Stimulated activated CD8-positive, alpha-beta memory T cell treated with anti-CD3 and anti-CD28 coated beads, Interleukin-12 subunit alpha, Interleukin-12 subunit beta, amount 100 ng/mL, for 24 hours (primary cell): ENCODE measurements around the gene OGDHL.

Experiments used
- DNase-seq: peaks from one replicate; pipeline ENCODE4 v3.0.0-alpha.2; 2020; ENCODE audit errors: extremely low read depth

OGDHL gene

DNA sequence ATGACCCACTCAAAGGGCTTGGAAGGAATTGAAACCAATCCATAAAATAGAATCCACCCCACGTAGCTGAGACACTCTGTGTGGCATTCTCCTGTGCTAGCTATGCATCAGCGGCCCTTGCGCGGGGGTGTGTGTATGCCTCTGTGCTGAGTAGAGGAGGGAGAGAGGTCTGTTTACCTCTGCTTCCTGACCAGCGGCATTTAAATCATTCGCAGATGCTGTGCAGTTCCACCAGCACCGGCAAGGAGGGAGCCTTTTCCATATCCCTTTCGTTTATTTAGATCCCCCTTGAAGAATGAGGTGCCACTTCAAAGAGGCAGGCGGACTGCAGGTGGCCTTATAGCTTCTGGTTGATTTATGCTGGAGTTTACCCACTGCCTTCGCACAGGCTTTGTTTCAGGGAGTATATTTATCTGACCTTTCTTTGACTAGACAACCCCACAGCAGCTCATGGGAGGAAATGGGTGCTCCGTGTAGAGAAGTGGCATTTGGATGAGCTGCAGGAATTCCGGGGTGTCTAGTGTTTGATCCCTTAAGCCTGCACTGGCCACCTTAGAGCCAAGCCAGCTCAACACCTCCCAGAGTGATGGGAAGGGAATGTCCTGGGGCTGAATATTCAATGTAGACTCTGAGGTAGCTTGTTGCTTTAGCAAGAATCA, 71.3 kb downstream of the OGDHL start:
- DNase-seq = no peak

DNA sequence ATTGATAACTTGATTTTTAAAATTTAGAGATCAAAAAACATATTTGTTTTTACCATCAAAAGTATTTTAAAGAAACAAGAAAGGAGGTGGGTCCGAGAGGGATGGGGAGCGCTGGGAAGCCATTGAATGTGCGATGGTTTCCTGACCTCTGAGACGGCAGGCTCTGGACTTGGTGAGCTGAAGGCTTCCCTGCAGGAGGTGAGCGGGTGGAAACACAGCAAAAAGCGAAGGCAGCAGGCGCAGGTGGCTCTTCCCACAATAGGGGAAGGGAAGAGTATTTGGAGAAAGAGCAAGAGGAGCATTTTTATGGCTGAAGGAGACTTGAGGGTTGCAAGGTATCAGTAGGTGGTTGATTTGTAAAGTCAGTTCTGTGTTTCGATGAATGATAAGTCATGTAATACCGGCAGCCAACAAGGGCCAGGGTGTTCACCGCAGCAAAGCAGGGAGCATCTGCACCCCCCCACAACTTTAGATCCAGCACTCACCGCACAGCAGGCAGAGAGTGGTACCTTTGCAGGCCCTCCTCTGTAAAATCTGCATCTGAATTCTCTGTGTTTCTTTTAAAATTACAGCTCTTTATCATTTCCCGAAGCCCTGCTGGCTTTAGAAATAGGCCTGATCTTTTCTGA, 72.1 kb downstream of the OGDHL start:
- DNase-seq = no peak

DNA sequence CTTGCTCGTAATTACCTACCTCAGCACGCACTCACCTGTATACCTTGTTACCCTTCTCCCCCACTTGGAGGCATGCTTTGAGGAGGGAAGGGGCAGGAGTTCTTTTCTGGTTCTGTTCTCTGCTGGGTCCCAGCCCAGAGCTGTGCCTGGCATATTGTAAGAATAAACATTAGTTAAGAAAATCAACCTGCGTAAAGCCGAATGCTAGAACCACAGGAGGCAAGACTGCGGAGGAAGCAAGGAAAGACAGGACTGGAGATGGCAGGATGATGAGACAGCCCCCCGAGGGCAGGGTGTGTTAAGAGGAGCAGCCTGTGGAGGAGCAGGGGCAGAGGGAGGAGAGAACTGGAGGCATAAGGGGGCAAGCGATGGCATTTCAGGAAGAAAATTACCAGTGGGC, 73.2 kb downstream of the OGDHL start:
- DNase-seq = no peak

DNA sequence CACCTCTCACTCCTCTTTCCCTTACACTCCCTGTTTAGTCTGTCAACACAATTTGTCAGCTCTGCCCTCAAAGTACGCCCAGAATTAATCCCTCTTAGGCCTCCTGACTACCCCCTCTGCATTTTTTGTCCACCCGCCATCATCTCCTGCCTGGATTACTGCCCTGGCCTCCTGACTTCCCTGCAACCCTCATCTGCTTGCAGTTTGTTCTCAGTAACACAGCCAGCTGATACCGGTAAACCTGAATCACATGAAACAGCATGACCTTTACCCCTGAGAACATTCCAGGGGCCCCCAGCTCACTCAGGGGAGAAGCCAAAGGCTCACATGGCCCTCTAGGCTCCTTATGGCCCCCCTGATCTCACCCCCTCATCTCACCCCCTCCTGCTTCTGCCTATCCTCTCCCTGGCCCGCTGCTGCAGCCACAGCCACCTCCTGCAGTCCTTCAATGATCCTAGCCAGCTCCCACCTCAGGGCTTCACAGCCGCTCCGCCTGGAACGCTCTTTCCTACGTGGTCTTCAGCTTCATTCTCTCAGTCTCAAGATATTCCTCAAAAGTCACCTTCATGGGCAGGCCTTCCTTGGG, 73.8 kb downstream of the OGDHL start:
- no peak for DNase-seq

DNA sequence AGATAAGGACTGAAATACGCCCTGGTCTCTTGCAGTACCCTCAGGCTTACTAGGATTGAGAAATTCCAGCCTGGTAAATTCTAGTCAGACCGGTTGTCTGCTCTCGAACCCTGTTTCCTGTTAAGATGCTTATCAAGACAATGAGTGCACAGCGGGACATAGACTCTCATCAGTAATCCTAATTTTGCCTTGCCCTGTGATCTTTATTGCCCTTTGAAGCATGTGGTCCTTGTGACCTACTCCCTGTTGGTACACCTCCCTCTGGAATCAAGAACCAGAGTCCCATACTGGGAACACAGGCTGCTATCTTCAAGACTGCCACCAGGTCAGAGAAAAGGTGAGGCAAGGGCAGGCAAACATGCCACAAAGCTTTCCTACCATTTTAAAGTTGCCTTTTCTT, 75.5 kb downstream of the OGDHL start:
- no peak for DNase-seq
